Hepatocyte (in vitro differentiated cells): ENCODE data around the gene FUT9. TPM values are rescaled to one million over a fixed set of nuclear protein-coding genes. Genes with fewer than 3 reads are reported as not detected.

Experiments
- DNase-seq: peaks from one replicate; pipeline ENCODE4 v3.0.0-alpha.2; 2016; ENCODE audit warnings: low spot score
- H2AFZ ChIP-seq: fragments of 200-600 bp; sonication (generic); 2 replicates; pipeline ENCODE4 v1.6.0; 2016; ENCODE audit warnings: antibody characterized with exemption, mild to moderate bottlenecking
- H3K27ac ChIP-seq: fragments of 200-600 bp; sonication (generic); 2 replicates; pipeline ENCODE4 v1.5.1; 2016; ENCODE audit warnings: mild to moderate bottlenecking
- H3K27me3 ChIP-seq: fragments of 200-600 bp; sonication (generic); 2 replicates; pipeline ENCODE4 v1.6.1; 2016
- H3K36me3 ChIP-seq: fragments of 200-600 bp; sonication (generic); replicated peaks from 2 replicates; pipeline ENCODE4 v1.5.1; 2016; ENCODE audit warnings: low read depth; ENCODE audit not compliant: insufficient read depth
- H3K4me1 ChIP-seq: fragments of 200-600 bp; sonication (generic); 2 replicates; pipeline ENCODE4 v1.5.1; 2016; ENCODE audit warnings: mild to moderate bottlenecking, moderate library complexity; ENCODE audit not compliant: insufficient read depth
- H3K4me2 ChIP-seq: fragments of 200-600 bp; sonication (generic); 2 replicates; pipeline ENCODE4 v1.6.0; 2016
- H3K4me3 ChIP-seq: fragments of 200-600 bp; sonication (generic); 2 replicates; pipeline ENCODE4 v1.5.1; 2016; ENCODE audit warnings: mild to moderate bottlenecking
- H3K79me2 ChIP-seq: fragments of 200-600 bp; sonication (generic); 2 replicates; pipeline ENCODE4 v1.6.0; 2017; ENCODE audit warnings: mild to moderate bottlenecking
- H3K9me2 ChIP-seq: fragments of 200-600 bp; sonication (generic); replicated peaks from 2 replicates; pipeline ENCODE4 v1.6.0; 2017; ENCODE audit warnings: mild to moderate bottlenecking; ENCODE audit not compliant: insufficient read depth
- H3K9me3 ChIP-seq: fragments of 200-600 bp; sonication (generic); 2 replicates; pipeline ENCODE4 v1.5.1; 2016; ENCODE audit warnings: low read depth, mild to moderate bottlenecking
- H4K20me1 ChIP-seq: fragments of 200-600 bp; sonication (generic); 2 replicates; pipeline ENCODE4 v1.6.0; 2016; ENCODE audit warnings: mild to moderate bottlenecking; ENCODE audit not compliant: insufficient read depth, poor library complexity, severe bottlenecking
- EZH2 ChIP-seq: fragments of 200-600 bp; sonication (generic); IDR thresholded peaks from 2 replicates; pipeline ENCODE4 v1.6.1; 2016; ENCODE audit warnings: antibody characterized with exemption, mild to moderate bottlenecking, borderline replicate concordance
- EZH2phosphoT487 ChIP-seq: fragments of 200-600 bp; sonication (generic); IDR thresholded peaks from one replicate; pipeline ENCODE4 v1.6.1; 2018; ENCODE audit warnings: antibody characterized with exemption, mild to moderate bottlenecking, low read depth, moderate library complexity; ENCODE audit not compliant: unreplicated experiment, severe bottlenecking
- WGBS: methylation state at CpG from one replicate; pipeline ENCODE4 v1.1.6; 2016; ENCODE audit warnings: low lambda C conversion rate; ENCODE audit errors: missing lambda C conversion rate; 5-methylcytosine and 5-hydroxymethylcytosine counted together
- polyA plus RNA-seq: library from polyadenylated mRNA; unstranded; fragments of >200 nt; fragmentation: Nextera tagmentation; extraction: Ambion mirVana; gene quantifications from 2 replicates; pipeline ENCODE4 v1.2.1, GENCODE V29; 2016
- total RNA-seq: library from RNA; depleted of rRNA; stranded (reverse); fragments of >200 nt; gene quantifications from 2 replicates; pipeline ENCODE4 v1.2.3, GENCODE V29; 2014
- TF ChIP-seq, protein P1 (sequence below): fragments of 200-600 bp; sonication (generic); IDR thresholded peaks from 2 replicates; pipeline ENCODE4 v1.5.1; 2016; ENCODE audit warnings: antibody characterized with exemption, mild to moderate bottlenecking; ENCODE audit not compliant: poor library complexity

The FUT9 gene
- total and polyA plus RNA-seq, 2 experiments from 2014 or later, result 0.24 to 0.87 TPM

DNA sequence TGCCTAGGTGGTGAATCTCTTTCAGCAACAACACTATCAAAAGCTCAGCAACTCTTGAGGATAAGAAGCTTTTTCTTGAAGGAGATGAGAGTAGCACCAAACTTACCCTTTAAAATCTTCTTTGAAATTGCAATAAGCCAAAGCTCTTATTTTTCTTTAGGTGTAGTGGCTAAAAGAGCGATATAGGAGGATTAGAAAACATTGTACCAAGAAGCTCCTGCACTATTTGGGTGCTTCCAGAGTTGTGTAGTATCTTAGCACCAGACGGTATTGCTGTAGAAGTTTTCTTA, 1.2 kb downstream of the FUT9 start:
- DNase-seq, result no peak
- Histone ChIP-seq H3K9me2 (no peaks in the 10 kb centered on the region), H3K27ac (no peak overlapping the region), H3K4me3 (no peak overlapping the region), H2AFZ (no peak overlapping the region), H3K79me2 (no peaks in the 10 kb centered on the region), H3K4me1 (no peaks in the 10 kb centered on the region), H3K27me3 (peaks cover 49% of the 10 kb centered on the region), H3K9me3 (no peaks in the 10 kb centered on the region), H4K20me1 (no peaks in the 10 kb centered on the region), H3K36me3 (no peaks in the 10 kb centered on the region), H3K4me2 (peak overlapping the region; percentile 90)
- WGBS, result 84% methylated on average over 2 of the region's 2 CpGs
- TF ChIP-seq EZH2, result no peak
- no peak for TF ChIP-seq EZH2phosphoT487
- TF ChIP-seq, protein P1, sequence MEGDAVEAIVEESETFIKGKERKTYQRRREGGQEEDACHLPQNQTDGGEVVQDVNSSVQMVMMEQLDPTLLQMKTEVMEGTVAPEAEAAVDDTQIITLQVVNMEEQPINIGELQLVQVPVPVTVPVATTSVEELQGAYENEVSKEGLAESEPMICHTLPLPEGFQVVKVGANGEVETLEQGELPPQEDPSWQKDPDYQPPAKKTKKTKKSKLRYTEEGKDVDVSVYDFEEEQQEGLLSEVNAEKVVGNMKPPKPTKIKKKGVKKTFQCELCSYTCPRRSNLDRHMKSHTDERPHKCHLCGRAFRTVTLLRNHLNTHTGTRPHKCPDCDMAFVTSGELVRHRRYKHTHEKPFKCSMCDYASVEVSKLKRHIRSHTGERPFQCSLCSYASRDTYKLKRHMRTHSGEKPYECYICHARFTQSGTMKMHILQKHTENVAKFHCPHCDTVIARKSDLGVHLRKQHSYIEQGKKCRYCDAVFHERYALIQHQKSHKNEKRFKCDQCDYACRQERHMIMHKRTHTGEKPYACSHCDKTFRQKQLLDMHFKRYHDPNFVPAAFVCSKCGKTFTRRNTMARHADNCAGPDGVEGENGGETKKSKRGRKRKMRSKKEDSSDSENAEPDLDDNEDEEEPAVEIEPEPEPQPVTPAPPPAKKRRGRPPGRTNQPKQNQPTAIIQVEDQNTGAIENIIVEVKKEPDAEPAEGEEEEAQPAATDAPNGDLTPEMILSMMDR, result no peak

DNA sequence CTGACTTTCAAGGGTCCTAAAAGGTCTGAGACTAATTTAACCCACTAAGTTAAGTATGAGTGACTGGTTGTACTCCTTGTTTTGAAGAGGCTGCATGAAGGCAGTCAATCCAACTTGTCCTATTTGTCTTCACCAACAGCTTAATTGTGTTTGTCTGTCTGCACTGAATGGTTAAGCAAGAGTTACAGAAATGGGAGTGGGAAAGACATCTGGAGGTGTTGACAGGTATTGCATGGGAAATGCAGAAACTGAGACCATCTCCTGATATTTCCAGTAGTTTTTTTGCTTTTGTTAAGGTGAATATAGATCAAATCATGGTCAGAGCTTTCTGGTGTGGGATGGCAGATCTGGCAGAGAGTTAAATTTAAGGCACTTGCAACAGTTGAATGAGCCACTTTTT, 6.5 kb downstream of the FUT9 start:
- Histone ChIP-seq H4K20me1 (no peaks in the 10 kb centered on the region), H3K4me2 (no peak overlapping the region), H3K9me2 (no peaks in the 10 kb centered on the region), H3K79me2 (no peaks in the 10 kb centered on the region), H3K9me3 (no peaks in the 10 kb centered on the region), H3K4me3 (no peak overlapping the region), H3K36me3 (no peaks in the 10 kb centered on the region), H3K27me3 (peaks cover 11% of the 10 kb centered on the region), H3K27ac (no peak overlapping the region), H3K4me1 (no peaks in the 10 kb centered on the region), H2AFZ (no peak overlapping the region)
- no peak for DNase-seq
- no peak for TF ChIP-seq EZH2phosphoT487
- no peak for TF ChIP-seq EZH2
- TF ChIP-seq, protein P1, result no peak

DNA sequence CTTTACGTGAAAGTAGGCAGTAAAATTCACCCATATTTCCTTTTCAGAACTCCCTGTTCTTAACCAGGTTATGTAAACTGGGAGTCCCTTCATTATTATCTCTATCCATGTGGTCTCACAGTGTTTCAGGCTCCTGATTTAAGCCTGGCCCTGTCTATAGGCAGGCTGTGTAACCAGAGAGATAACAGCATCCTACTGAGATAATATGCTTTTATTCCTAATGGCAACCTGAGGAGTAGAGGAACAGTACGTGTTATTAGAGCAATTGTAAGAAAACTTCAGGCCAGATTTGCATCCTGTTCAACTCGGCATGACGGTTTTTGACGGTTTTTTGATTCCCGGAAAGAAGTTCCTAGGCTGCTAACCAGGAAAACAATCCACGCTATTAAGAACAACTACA, 16.9 kb downstream of the FUT9 start:
- H3K27ac ChIP-seq, result no peak overlapping the region
- H3K79me2 ChIP-seq, result no peaks in the 10 kb centered on the region
- no peaks in the 10 kb centered on the region for H3K4me1 ChIP-seq
- H3K36me3 ChIP-seq, result no peaks in the 10 kb centered on the region
- H3K4me2 ChIP-seq, result no peak overlapping the region
- no peaks in the 10 kb centered on the region for H3K27me3 ChIP-seq
- TF ChIP-seq, protein P1, result no peak
- TF ChIP-seq EZH2 (no peak), EZH2phosphoT487 (no peak)
- H4K20me1 ChIP-seq, result no peaks in the 10 kb centered on the region
- H2AFZ ChIP-seq, result no peak overlapping the region
- WGBS, result 75% methylated on average over 7 of the region's 7 CpGs
- no peak for DNase-seq
- no peaks in the 10 kb centered on the region for H3K9me2 ChIP-seq
- no peak overlapping the region for H3K4me3 ChIP-seq
- H3K9me3 ChIP-seq, result no peaks in the 10 kb centered on the region

DNA sequence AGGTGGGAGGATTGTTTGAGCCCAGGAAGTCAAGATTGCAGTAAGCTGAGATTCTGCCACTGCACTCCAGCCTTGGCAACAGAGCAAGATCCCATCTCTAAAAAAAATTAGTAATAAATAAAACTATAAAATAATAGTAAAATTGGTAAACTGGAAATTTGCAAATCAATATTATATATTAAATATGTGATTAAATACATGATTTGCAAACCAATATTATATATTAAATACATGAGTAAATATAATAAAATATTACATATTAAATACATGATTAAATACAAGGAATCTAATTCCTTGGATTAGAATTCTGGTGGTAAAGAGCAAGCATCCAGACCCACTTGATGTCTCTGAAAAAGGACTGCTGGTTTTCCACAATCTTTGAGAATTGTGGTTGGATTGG, 35.8 kb downstream of the FUT9 start:
- no peaks in the 10 kb centered on the region for H3K27me3 ChIP-seq
- no peak for TF ChIP-seq EZH2
- TF ChIP-seq, protein P1, result no peak
- TF ChIP-seq EZH2phosphoT487, result no peak
- DNase-seq, result no peak
- H3K4me2 ChIP-seq, result no peak overlapping the region
- no peaks in the 10 kb centered on the region for H3K9me2 ChIP-seq
- H3K27ac ChIP-seq, result no peak overlapping the region
- no peaks in the 10 kb centered on the region for H3K36me3 ChIP-seq
- no peak overlapping the region for H2AFZ ChIP-seq
- H3K4me1 ChIP-seq, result no peaks in the 10 kb centered on the region
- H3K79me2 ChIP-seq, result no peaks in the 10 kb centered on the region
- no peak overlapping the region for H3K4me3 ChIP-seq
- H4K20me1 ChIP-seq, result no peaks in the 10 kb centered on the region
- no peaks in the 10 kb centered on the region for H3K9me3 ChIP-seq
